ENCODE measurements around the gene ASTN2. TPM values are rescaled to one million over a fixed set of nuclear protein-coding genes. Genes with fewer than 3 reads are reported as not detected.

ASTN2 gene
- total RNA-seq, 1 donor from 2014 or later = 12.2 TPM

DNA sequence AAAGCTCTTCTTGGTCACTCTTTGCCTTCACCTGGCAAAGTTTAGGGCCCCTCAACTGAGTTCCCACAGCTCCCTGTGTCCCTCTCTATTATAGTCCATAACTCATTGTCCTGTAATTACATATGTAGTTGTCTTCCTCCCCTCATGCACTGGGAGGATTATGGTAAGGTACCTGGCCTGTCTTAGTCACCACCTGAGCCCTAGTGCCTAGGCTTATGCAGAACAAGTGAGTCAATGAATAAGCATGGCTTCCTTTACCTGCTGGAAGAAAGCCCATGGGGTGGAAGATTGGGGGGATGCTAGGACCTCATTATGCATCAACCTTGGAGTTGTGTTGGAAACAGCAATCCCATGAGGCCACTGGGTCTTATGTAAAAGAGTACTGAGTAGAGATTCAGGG lies 915.4 kb downstream of the ASTN2 start:
- no peak for TF ChIP-seq CTCF (IDR thresholded peaks at IDR 0.05; ENCODE audit: insufficient read depth, low read length, poor library complexity, severe bottlenecking)
- no peak for DNase-seq (ENCODE audit: low read depth)
- H3K27me3 ChIP-seq (ENCODE audit: control insufficient read depth, insufficient read depth, low read length) = no peaks in the 10 kb centered on the region
- H3K36me3 ChIP-seq (ENCODE audit: control insufficient read depth, insufficient read depth, low read length) = no peaks in the 10 kb centered on the region
- no peak overlapping the region for H3K4me3 ChIP-seq (ENCODE audit: low read depth, low read length)

DNA sequence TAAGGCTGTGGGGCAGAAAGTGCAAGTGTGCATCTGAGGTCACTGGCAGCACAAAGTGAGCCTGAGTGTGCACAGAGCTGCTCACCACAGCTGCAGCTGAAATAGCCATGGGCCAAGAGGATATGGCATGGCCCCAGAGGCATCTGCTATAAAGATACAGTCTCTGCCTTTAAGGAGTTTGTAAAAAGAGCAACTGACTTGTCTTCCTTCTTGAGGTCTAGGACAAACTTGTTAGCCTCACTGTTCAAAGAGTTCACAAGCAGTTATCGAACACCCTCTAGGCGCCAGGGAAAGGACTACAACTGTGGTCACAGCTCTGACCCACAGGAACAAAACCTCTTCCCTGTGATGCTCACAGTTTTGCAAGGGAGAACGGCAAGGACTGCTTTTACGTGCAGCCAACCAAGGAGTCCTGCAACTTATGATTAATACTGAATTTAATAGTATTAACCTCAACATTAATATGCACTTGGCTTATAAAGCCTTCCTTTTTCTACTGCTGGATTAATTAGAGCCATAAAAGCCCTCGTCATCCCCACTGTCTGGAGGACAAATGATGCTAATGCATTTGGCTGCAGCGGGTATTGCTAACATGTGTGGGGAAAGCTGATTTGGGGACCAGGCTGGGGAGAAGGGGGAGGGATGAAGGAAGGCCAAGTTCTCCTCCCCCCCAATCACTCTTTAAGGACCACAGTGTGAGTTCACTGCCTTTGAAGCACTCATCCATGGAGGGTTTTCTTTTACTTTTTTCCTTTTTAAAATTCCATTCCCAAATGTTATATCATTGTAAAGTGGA lies 917.6 kb downstream of the ASTN2 start:
- no peak for DNase-seq (ENCODE audit: low read depth)
- Histone ChIP-seq H3K27me3 (ENCODE audit: control insufficient read depth, insufficient read depth, low read length) (no peaks in the 10 kb centered on the region), H3K36me3 (ENCODE audit: control insufficient read depth, insufficient read depth, low read length) (no peaks in the 10 kb centered on the region), H3K4me3 (ENCODE audit: low read depth, low read length) (no peak overlapping the region)
- TF ChIP-seq CTCF (IDR thresholded peaks at IDR 0.05; ENCODE audit: insufficient read depth, low read length, poor library complexity, severe bottlenecking) = no peak

DNA sequence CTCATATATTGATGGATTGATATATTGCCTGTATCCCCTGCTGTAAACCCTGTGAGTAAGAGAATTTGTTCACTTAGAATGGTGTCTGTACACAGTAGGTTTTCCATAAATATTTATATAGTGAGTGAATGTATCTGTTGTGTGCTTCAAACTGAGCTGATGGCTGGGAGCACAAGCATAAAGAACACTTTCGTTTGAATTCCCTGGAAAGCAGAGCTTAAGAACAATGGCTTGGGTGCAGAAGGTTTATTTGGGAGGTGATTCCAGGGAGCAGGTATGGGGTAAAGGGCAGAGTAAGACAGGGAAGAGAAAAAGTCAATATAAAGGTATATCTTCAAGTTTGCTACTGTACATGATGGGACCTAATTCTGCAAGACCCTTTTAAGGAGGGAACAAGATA lies 918.7 kb downstream of the ASTN2 start:
- no peaks in the 10 kb centered on the region for H3K36me3 ChIP-seq (ENCODE audit: control insufficient read depth, insufficient read depth, low read length)
- no peak for TF ChIP-seq CTCF (IDR thresholded peaks at IDR 0.05; ENCODE audit: insufficient read depth, low read length, poor library complexity, severe bottlenecking)
- no peak overlapping the region for H3K4me3 ChIP-seq (ENCODE audit: low read depth, low read length)
- no peaks in the 10 kb centered on the region for H3K27me3 ChIP-seq (ENCODE audit: control insufficient read depth, insufficient read depth, low read length)
- no peak for DNase-seq (ENCODE audit: low read depth)

DNA sequence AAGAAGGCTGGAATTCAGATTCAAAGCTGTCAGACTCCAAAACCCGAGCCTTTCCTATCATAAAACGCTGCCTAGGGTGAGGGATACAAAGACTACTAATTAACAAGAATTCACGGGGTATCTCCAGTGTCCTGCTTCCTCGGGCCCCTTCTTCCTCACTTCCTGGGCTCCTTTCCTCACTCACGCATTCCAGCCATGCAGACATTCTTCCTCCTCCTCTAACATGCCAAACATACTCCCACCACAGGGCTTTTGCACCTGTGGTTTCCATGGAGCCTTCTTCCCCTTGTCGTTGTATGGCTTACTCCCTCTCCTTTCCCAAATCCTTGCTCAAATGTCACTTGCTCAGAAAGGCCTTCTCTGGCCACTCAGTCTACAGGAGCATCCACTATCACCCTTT lies 919.1 kb downstream of the ASTN2 start:
- Histone ChIP-seq H3K4me3 (ENCODE audit: low read depth, low read length) (no peak overlapping the region), H3K27me3 (ENCODE audit: control insufficient read depth, insufficient read depth, low read length) (no peaks in the 10 kb centered on the region), H3K36me3 (ENCODE audit: control insufficient read depth, insufficient read depth, low read length) (no peaks in the 10 kb centered on the region)
- no peak for DNase-seq (ENCODE audit: low read depth)
- no peak for TF ChIP-seq CTCF (IDR thresholded peaks at IDR 0.05; ENCODE audit: insufficient read depth, low read length, poor library complexity, severe bottlenecking)

DNA sequence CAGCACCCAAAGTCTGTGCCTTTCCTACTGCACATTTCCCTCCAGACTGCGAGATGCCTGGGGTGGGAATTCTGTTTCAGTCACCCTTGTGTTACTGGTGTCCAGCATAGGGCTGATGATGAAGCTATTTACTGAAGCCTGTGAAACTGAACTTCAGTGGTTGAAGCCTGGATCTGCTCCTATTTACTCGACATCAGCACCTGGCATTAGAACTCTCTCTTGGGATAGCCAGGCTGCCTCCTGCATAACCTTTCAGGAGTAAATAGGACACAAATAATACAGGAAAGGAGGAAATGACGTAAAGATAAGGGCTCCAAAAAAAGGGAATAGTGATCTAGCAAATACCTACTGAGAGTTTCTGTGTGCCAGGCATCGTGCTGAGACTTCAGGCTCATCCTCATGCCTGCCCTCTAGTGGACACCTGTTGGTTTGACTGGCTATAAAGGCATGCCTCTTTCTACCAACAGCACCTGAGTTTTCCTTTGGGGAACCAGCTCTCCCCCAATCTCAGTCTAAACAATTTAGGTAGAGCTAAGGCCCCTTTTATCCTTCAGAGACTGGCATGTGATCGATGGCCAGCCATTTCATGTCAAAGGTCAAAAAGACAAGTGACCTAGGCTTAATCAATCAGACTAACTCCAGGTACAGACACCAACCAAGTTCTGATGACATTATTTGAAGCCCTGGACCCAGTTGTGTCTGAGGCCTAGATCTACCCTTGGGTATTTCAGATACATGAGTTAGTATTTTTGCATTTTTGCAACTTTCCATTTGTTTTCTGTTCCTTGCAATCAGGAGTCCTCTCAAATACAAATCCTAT lies 919.8 kb downstream of the ASTN2 start:
- Histone ChIP-seq H3K4me3 (ENCODE audit: low read depth, low read length) (no peak overlapping the region), H3K27me3 (ENCODE audit: control insufficient read depth, insufficient read depth, low read length) (no peaks in the 10 kb centered on the region), H3K36me3 (ENCODE audit: control insufficient read depth, insufficient read depth, low read length) (no peaks in the 10 kb centered on the region)
- peak; percentile 60 for TF ChIP-seq CTCF (IDR thresholded peaks at IDR 0.05; ENCODE audit: insufficient read depth, low read length, poor library complexity, severe bottlenecking)
- no peak for DNase-seq (ENCODE audit: low read depth)
